HepG2 (cell line): Measurements from ENCODE around the gene ITGB7.
A peak's percentile ranks its signal among the peaks of the same experiment; 100 is the strongest.

Source experiments
- ELF1 ChIP-seq: sonication (generic); formaldehyde crosslinking; IDR thresholded peaks from 2 replicates; pipeline ENCODE4 v1.4.0; 2020; ENCODE audit warnings: missing genetic modification reagents
- ESRRA ChIP-seq: sonication (generic); formaldehyde crosslinking; IDR thresholded peaks from 2 replicates; pipeline ENCODE4 v1.5.1; 2020; ENCODE audit warnings: mild to moderate bottlenecking, low read depth, missing genetic modification reagents
- NFYB ChIP-seq: sonication (generic); formaldehyde crosslinking; IDR thresholded peaks from 2 replicates; pipeline ENCODE4 v1.4.0; 2020; ENCODE audit warnings: missing genetic modification reagents
- NR2F6 ChIP-seq, 2 experiments: IDR thresholded peaks; 2 replicates each; pipeline ENCODE4 v1.6.1; 2016; ENCODE audit warnings: antibody characterized with exemption in 1 of 2, mild to moderate bottlenecking in 1 of 2
- SMARCC2 ChIP-seq: fragments of 450-650 bp; IDR thresholded peaks from 2 replicates; pipeline ENCODE4 v1.6.1; 2017; ENCODE audit warnings: antibody characterized with exemption, mild to moderate bottlenecking
- ZSCAN21 ChIP-seq: sonication (generic); formaldehyde crosslinking; IDR thresholded peaks from 2 replicates; pipeline ENCODE4 v1.8.0; 2022; ENCODE audit warnings: mild to moderate bottlenecking, missing genetic modification reagents, moderate library complexity, borderline replicate concordance
- TF ChIP-seq, protein P1 (sequence below), 2 experiments: IDR thresholded peaks; 2 replicates each; pipeline ENCODE4 v1.6.1; 2011 to 2012; ENCODE audit warnings: low read length in 2 of 2, borderline replicate concordance in 1 of 2, low read depth in 1 of 2, mild to moderate bottlenecking in 1 of 2, moderate library complexity in 1 of 2
- TF ChIP-seq, protein P2 (sequence below): sonication (generic); formaldehyde crosslinking; IDR thresholded peaks from 2 replicates; pipeline ENCODE4 v1.5.0; 2020; ENCODE audit warnings: mild to moderate bottlenecking, missing genetic modification reagents, moderate library complexity

GRCh38 chr12:53251477-53252348, 44.7 kb upstream of the ITGB7 start:
- TF ChIP-seq SMARCC2 (no peak), ELF1 (peak; percentile 88), NR2F6 (IDR thresholded peaks at IDR 0.05) (peak; percentile 52; the same call in 1 of the 2 replicates), NR2F6 (CRISPR knock-in tag; IDR thresholded peaks at IDR 0.05) (0 out of 2 replicates have a peak, but pooled peaks have one; percentile 22), ZSCAN21 (peak; percentile 87), ESRRA (CRISPR knock-in tag) (no peak), NFYB (CRISPR knock-in tag) (no peak)
- TF ChIP-seq, protein P1, sequence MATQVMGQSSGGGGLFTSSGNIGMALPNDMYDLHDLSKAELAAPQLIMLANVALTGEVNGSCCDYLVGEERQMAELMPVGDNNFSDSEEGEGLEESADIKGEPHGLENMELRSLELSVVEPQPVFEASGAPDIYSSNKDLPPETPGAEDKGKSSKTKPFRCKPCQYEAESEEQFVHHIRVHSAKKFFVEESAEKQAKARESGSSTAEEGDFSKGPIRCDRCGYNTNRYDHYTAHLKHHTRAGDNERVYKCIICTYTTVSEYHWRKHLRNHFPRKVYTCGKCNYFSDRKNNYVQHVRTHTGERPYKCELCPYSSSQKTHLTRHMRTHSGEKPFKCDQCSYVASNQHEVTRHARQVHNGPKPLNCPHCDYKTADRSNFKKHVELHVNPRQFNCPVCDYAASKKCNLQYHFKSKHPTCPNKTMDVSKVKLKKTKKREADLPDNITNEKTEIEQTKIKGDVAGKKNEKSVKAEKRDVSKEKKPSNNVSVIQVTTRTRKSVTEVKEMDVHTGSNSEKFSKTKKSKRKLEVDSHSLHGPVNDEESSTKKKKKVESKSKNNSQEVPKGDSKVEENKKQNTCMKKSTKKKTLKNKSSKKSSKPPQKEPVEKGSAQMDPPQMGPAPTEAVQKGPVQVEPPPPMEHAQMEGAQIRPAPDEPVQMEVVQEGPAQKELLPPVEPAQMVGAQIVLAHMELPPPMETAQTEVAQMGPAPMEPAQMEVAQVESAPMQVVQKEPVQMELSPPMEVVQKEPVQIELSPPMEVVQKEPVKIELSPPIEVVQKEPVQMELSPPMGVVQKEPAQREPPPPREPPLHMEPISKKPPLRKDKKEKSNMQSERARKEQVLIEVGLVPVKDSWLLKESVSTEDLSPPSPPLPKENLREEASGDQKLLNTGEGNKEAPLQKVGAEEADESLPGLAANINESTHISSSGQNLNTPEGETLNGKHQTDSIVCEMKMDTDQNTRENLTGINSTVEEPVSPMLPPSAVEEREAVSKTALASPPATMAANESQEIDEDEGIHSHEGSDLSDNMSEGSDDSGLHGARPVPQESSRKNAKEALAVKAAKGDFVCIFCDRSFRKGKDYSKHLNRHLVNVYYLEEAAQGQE (IDR thresholded peaks at IDR 0.05; ENCODE audit: borderline replicate concordance in 1 of 2, low read depth in 1 of 2, low read length in 2 of 2), result no peak
- TF ChIP-seq, protein P2, sequence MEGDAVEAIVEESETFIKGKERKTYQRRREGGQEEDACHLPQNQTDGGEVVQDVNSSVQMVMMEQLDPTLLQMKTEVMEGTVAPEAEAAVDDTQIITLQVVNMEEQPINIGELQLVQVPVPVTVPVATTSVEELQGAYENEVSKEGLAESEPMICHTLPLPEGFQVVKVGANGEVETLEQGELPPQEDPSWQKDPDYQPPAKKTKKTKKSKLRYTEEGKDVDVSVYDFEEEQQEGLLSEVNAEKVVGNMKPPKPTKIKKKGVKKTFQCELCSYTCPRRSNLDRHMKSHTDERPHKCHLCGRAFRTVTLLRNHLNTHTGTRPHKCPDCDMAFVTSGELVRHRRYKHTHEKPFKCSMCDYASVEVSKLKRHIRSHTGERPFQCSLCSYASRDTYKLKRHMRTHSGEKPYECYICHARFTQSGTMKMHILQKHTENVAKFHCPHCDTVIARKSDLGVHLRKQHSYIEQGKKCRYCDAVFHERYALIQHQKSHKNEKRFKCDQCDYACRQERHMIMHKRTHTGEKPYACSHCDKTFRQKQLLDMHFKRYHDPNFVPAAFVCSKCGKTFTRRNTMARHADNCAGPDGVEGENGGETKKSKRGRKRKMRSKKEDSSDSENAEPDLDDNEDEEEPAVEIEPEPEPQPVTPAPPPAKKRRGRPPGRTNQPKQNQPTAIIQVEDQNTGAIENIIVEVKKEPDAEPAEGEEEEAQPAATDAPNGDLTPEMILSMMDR (CRISPR knock-in tag), result peak; percentile 75
